Muscle layer of colon (tissue), 2 donors: Measurements from ENCODE around the gene CNTNAP2.

Experiments
- H3K27ac ChIP-seq: one replicate; pipeline ENCODE4 v1.7.0; 2013; ENCODE audit warnings: low read depth, mild to moderate bottlenecking, low read length, moderate library complexity
- H3K27me3 ChIP-seq, 2 donors: one replicate each; pipeline ENCODE4 v1.7.0; 2013; ENCODE audit warnings: low read length in 2 of 2, mild to moderate bottlenecking in 2 of 2; ENCODE audit not compliant: insufficient read depth in 2 of 2, control insufficient read depth in 1 of 2
- H3K36me3 ChIP-seq: one replicate; pipeline ENCODE4 v1.7.0; 2013; ENCODE audit warnings: mild to moderate bottlenecking, low read length; ENCODE audit not compliant: insufficient read depth
- H3K4me1 ChIP-seq: one replicate; pipeline ENCODE4 v1.7.0; 2013; ENCODE audit warnings: mild to moderate bottlenecking, low read length; ENCODE audit not compliant: insufficient read depth
- H3K4me3 ChIP-seq, 2 donors: one replicate each; pipeline ENCODE4 v1.7.0; 2013; ENCODE audit warnings: low read length in 2 of 2, low read depth in 1 of 2, mild to moderate bottlenecking in 1 of 2, moderate library complexity in 1 of 2
- H3K9ac ChIP-seq: one replicate; pipeline ENCODE4 v1.7.0; 2013; ENCODE audit warnings: low read length
- H3K9me3 ChIP-seq: one replicate; pipeline ENCODE4 v1.7.0; 2013; ENCODE audit warnings: mild to moderate bottlenecking, low read length
- donor health status: abdominal sarcoma.
- donor health status: Adenocarcinoma of cecum.

Gene CNTNAP2

DNA sequence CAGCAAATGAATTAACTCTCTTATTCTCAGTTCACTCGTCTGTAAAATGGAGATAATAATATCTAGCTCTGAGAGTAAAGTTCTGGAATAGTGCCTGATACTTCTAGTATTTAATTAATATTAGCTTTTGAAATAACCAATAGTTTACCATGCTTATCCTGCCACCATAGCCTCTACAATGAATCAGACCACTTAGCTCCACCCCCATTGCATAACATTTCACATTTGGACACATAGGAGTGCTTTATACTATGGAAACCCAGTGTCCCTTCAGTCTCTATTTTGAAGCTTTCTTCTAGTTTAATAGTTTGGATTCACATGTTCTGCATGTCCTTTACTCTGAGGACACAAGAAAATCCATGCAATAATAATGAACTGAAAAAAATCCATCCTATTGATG lies 2046.6 kb downstream of the CNTNAP2 start:
- Histone ChIP-seq H3K9me3 (no peaks in the 10 kb centered on the region), H3K9ac (no peak overlapping the region), H3K36me3 (no peaks in the 10 kb centered on the region), H3K27ac (no peak overlapping the region), H3K4me3 (no peak overlapping the region), H3K27me3 (no peaks in the 10 kb centered on the region), H3K4me1 (no peaks in the 10 kb centered on the region)

DNA sequence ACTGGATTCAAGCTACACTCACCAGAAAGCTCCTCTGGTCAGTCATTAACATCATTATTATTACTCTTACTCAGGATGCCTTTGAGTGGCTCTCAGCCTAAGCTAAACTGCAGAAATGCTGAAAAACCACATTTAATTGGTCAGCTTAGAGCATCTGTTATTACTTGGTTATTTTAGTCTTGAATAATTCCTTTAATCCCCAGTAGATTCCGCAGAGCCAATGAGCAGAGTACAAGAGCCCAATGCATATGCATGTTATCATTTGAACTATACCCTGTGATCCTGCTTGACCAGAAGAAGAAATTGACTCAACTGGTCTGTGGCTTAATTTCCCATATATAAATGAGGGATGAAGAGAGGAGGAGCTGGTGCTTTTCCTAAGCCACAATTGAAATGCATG lies 2056.3 kb downstream of the CNTNAP2 start:
- Histone ChIP-seq H3K27ac (no peak overlapping the region), H3K4me1 (no peaks in the 10 kb centered on the region), H3K9ac (no peak overlapping the region), H3K9me3 (no peaks in the 10 kb centered on the region), H3K4me3 (no peak overlapping the region), H3K36me3 (no peaks in the 10 kb centered on the region), H3K27me3 (no peaks in the 10 kb centered on the region)

DNA sequence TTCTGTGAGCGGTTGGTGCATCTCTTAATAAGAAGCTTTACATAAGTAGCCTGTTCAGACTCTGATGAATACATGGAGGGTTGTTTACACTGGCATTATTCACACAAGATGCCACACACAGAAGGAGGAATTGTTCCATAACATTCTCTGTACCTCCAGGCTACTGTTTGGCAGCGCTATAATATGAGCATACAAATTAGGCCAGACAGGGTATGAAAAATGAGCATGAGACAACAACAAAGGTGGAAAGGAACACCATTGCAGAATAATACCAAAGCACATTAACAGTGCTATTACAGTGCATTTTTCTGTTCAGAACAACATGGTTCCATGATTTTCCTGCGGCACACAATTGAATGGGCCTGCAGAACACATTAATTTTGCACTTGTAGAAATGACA lies 2056.8 kb downstream of the CNTNAP2 start:
- H3K27ac ChIP-seq, result no peak overlapping the region
- no peaks in the 10 kb centered on the region for H3K4me1 ChIP-seq
- H3K9ac ChIP-seq, result no peak overlapping the region
- H3K36me3 ChIP-seq, result no peaks in the 10 kb centered on the region
- H3K4me3 ChIP-seq, result no peak overlapping the region
- H3K9me3 ChIP-seq, result no peaks in the 10 kb centered on the region
- H3K27me3 ChIP-seq, result no peaks in the 10 kb centered on the region

DNA sequence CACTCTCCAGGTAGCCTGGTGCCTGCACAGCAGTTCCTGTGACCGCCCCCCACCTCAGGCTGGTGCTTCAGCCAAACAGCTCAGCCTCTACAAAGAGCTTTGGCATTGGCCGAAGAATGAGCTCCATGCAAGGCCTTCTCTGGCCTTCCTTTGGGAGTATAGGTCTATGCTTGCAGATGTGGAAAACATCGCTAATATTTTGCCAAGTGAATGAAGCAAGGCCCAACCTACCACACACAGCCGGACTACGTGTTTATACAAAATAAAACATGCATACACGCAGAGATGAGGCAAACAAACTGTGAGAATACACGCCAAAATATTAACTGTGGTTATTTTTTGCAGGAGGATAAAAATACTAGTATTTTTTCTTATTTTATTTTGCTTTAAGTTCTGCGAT lies 2057.8 kb downstream of the CNTNAP2 start:
- no peak overlapping the region for H3K9ac ChIP-seq
- no peaks in the 10 kb centered on the region for H3K27me3 ChIP-seq
- H3K4me1 ChIP-seq, result no peaks in the 10 kb centered on the region
- no peak overlapping the region for H3K4me3 ChIP-seq
- H3K9me3 ChIP-seq, result no peaks in the 10 kb centered on the region
- H3K27ac ChIP-seq, result no peak overlapping the region
- H3K36me3 ChIP-seq, result no peaks in the 10 kb centered on the region

DNA sequence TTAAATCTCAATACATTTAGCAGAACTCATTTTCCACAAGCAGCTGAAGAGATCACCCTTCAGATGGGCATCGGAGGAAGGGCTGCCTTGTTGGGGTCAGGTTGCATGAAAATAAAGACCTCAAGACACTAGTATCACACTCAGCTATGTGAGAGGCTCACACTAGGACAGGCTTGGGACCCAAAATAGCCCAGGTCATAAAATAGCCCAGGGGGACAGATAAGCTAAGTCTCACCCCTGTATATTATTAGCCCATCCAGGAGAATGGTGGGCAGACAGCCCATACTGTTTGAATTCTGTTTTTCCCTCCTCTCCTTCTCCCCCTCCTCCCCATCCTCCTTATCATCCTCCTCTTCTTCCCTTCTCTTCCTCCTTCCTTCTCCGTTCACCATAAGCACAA lies 2058.9 kb downstream of the CNTNAP2 start:
- Histone ChIP-seq H3K9me3 (no peaks in the 10 kb centered on the region), H3K4me3 (no peak overlapping the region), H3K9ac (no peak overlapping the region), H3K4me1 (no peaks in the 10 kb centered on the region), H3K27ac (no peak overlapping the region), H3K36me3 (no peaks in the 10 kb centered on the region), H3K27me3 (no peaks in the 10 kb centered on the region)

DNA sequence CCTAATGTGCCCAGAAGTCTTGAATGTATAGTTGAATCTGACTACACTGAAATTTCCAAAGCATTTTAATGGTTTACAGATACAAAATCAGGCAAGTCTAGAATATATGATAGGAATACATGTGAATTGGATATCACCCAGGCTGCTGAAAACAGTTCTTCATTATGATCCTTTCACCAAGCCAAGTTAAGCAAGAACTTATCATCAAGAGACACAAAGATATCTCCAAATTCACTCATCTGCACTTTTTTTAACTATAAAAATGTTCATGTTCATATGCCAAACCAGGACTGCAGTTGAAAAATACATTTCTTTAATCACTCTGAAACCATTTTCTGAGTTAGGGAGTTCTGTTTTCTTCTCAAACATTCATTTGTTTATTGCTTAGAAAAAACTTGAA lies 2061.4 kb downstream of the CNTNAP2 start:
- Histone ChIP-seq H3K4me1 (no peaks in the 10 kb centered on the region), H3K4me3 (no peak overlapping the region), H3K27me3 (no peaks in the 10 kb centered on the region), H3K9me3 (no peaks in the 10 kb centered on the region), H3K27ac (no peak overlapping the region), H3K36me3 (no peaks in the 10 kb centered on the region), H3K9ac (no peak overlapping the region)

DNA sequence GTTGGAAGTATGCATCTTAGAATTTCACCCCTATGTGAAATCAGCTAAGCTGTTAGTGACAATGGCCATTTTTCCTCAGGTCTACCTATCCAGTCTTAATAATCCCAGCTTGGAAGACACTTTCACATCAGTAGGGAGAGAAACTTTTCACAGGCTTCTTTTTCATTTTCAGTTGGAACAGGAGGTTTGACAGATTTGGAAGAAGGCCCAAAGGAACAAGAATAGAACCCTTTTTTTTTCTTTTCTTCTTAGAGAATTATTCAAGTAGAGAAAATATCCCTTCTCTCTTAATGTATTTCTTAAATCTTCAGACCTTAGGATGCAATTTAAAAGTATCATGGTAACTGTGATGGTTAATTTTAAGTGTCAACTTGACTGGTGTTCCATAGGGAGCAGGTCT lies 2063.5 kb downstream of the CNTNAP2 start:
- no peaks in the 10 kb centered on the region for H3K36me3 ChIP-seq
- H3K4me3 ChIP-seq, result no peak overlapping the region
- no peaks in the 10 kb centered on the region for H3K27me3 ChIP-seq
- H3K9me3 ChIP-seq, result no peaks in the 10 kb centered on the region
- no peak overlapping the region for H3K27ac ChIP-seq
- no peaks in the 10 kb centered on the region for H3K4me1 ChIP-seq
- no peak overlapping the region for H3K9ac ChIP-seq

DNA sequence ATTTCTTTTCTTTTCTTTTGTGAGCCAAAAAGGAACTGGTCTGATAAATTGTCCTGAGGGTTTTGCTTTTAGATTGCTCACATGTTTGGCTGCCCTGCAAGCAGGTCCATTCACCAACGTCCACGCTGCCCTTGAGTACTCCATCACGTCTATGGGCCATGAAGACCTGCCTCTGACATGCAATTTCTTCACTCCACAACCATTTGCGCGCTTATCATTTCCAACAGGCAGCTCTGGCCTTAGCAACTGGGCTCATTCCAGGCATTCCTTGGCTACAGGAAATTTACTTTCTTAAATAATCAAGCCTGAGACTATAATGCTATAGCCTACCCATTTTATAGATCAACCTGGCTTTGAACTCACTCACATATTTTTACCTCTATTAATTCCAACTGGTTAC lies 2065.7 kb downstream of the CNTNAP2 start:
- no peaks in the 10 kb centered on the region for H3K9me3 ChIP-seq
- no peak overlapping the region for H3K4me3 ChIP-seq
- no peak overlapping the region for H3K9ac ChIP-seq
- H3K27me3 ChIP-seq, result no peaks in the 10 kb centered on the region
- no peak overlapping the region for H3K27ac ChIP-seq
- H3K4me1 ChIP-seq, result no peaks in the 10 kb centered on the region
- no peaks in the 10 kb centered on the region for H3K36me3 ChIP-seq

DNA sequence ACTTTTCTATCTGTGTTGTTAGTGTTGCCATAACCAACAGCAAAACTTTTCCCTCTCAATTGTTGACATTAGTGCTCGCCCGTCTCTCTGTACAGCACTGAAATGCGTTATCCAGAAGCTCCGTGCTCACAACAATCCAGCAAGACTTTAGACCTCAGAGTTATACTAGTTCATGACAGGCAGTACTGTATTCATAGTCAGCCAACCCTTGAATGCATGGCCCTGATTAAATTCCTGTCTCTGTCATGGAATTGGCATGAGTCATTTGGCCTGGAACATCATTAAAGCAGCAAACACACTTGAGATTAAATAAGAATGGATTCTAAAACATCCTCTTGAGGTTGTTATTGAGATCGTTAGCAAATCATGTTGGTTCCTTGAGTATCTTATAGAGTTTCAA lies 2068.4 kb downstream of the CNTNAP2 start:
- Histone ChIP-seq H3K4me1 (no peaks in the 10 kb centered on the region), H3K9ac (no peak overlapping the region), H3K4me3 (no peak overlapping the region), H3K27ac (no peak overlapping the region), H3K36me3 (no peaks in the 10 kb centered on the region), H3K9me3 (no peaks in the 10 kb centered on the region), H3K27me3 (no peaks in the 10 kb centered on the region)

DNA sequence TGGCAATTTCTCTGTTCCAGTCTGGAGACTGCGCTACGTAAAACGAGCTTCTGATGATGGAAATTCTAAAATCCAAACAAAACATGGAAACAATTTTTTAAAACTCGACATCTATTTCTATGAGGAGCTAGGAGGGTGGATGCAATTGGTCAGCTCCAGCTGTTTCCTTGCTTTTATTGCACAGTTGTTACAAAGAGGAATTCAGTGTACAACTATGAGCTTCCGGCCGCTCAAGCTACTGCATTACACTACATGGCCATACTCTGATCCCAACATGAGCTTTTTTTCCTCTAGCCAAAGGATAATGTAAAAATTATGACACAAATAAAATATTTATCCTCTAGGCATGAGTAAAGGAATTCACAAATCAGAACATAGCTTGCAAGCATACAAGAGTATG lies 2070.9 kb downstream of the CNTNAP2 start:
- H3K27me3 ChIP-seq, result no peaks in the 10 kb centered on the region
- H3K4me1 ChIP-seq, result no peaks in the 10 kb centered on the region
- no peaks in the 10 kb centered on the region for H3K36me3 ChIP-seq
- no peak overlapping the region for H3K9ac ChIP-seq
- no peak overlapping the region for H3K27ac ChIP-seq
- H3K9me3 ChIP-seq, result no peaks in the 10 kb centered on the region
- no peak overlapping the region for H3K4me3 ChIP-seq

DNA sequence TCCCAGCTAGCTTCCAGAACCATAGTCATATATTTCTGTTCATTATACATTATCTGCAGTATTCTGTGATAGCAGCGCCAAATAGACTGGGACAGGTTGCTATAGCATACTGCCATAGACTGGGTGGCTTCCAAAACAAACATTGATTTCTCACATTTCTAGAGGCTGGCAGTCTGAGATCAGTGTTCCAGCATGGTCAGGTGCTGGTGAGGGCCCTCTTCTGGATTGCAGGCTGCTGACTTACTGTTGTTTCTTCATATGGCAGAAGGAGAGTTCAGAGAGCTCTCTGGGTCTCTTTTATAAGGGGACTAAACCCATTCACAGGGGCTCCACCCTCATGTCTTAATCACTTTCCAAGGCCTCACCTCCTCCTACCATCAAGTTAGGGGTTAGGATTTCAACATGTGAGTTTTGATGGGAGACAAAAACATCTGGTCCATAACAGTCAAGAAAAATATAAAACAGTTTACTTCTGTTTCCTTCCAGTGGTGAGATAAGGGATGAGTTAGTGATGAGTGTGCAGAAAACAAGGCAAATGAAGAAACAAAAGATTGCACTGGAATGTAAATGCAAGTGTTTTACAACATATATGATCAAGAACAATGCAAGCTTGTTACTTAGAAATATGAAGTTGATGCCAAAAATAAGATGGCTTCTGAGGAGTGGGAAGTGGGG lies 2074.9 kb downstream of the CNTNAP2 start:
- H3K9ac ChIP-seq, result no peak overlapping the region
- no peak overlapping the region for H3K27ac ChIP-seq
- H3K9me3 ChIP-seq, result no peaks in the 10 kb centered on the region
- H3K27me3 ChIP-seq, result no peaks in the 10 kb centered on the region
- no peaks in the 10 kb centered on the region for H3K36me3 ChIP-seq
- H3K4me1 ChIP-seq, result no peaks in the 10 kb centered on the region
- no peak overlapping the region for H3K4me3 ChIP-seq

DNA sequence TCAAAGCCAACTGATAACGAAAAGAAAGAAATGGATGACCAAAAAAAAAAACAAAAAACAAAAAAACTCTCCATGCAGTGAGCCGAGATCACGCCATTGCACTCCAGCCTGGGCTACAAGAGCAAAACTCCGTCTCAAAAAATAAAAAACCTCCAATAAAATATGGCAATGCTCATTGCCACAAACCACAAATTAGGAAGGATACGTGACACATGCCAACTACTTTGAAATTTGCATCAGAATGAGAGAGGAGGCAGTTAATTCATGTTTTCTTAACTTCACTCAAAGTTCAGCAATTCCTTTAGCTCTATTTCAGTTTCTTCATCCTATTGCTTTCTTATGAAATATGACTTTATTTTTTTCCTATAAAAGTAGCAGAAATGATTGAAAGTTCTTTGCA lies 2075.9 kb downstream of the CNTNAP2 start:
- no peak overlapping the region for H3K27ac ChIP-seq
- H3K9me3 ChIP-seq, result no peaks in the 10 kb centered on the region
- no peaks in the 10 kb centered on the region for H3K4me1 ChIP-seq
- no peak overlapping the region for H3K9ac ChIP-seq
- H3K27me3 ChIP-seq, result no peaks in the 10 kb centered on the region
- H3K4me3 ChIP-seq, result no peak overlapping the region
- no peaks in the 10 kb centered on the region for H3K36me3 ChIP-seq
